Fibroblast of pulmonary artery (primary cell): ENCODE measurements around the gene CISD1.
"Not testable (repeated sequence)": the region's sequence is repeated elsewhere in the genome, so short reads cannot be mapped to it uniquely, and the experiment has no call there.

ENCODE experiments used
- DNase-seq: peaks from one replicate; pipeline ENCODE4 v3.0.0-alpha.2; 2010; ENCODE audit warnings: low read depth
- H3K4me3 ChIP-seq: replicated peaks from 2 replicates; pipeline ENCODE4 v1.5.1; 2011; ENCODE audit warnings: low read depth, mild to moderate bottlenecking, control low read depth, low read length, moderate library complexity
- TF ChIP-seq, protein P1 (sequence below): IDR thresholded peaks from 2 replicates; pipeline ENCODE4 v1.5.1; 2011; ENCODE audit warnings: mild to moderate bottlenecking, control low read depth, low read length, inconsistent platforms; ENCODE audit errors: missing control alignments

The CISD1 gene

DNA sequence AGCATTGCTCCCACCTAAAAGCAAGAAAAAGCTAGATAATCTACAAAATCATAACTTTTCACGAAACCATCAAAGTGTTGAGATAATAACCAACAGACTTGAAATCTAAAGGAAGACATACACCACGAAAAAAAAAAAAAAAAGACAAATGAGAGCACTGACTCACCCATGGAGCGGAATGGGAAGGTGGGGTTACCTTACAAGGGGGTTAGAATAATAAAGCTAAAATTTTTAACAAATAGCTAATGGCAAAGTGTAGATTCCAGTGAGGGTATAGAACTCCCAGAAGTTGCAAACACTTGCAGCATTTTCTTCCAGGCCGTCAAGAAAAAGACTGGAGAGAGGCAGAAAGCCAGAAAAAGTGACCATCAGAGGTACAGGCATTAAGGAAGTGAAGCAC, 28.4 kb upstream of the CISD1 start:
- TF ChIP-seq, protein P1, sequence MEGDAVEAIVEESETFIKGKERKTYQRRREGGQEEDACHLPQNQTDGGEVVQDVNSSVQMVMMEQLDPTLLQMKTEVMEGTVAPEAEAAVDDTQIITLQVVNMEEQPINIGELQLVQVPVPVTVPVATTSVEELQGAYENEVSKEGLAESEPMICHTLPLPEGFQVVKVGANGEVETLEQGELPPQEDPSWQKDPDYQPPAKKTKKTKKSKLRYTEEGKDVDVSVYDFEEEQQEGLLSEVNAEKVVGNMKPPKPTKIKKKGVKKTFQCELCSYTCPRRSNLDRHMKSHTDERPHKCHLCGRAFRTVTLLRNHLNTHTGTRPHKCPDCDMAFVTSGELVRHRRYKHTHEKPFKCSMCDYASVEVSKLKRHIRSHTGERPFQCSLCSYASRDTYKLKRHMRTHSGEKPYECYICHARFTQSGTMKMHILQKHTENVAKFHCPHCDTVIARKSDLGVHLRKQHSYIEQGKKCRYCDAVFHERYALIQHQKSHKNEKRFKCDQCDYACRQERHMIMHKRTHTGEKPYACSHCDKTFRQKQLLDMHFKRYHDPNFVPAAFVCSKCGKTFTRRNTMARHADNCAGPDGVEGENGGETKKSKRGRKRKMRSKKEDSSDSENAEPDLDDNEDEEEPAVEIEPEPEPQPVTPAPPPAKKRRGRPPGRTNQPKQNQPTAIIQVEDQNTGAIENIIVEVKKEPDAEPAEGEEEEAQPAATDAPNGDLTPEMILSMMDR: no peak
- peak; percentile 17 for DNase-seq
- H3K4me3 ChIP-seq: no peak overlapping the region

DNA sequence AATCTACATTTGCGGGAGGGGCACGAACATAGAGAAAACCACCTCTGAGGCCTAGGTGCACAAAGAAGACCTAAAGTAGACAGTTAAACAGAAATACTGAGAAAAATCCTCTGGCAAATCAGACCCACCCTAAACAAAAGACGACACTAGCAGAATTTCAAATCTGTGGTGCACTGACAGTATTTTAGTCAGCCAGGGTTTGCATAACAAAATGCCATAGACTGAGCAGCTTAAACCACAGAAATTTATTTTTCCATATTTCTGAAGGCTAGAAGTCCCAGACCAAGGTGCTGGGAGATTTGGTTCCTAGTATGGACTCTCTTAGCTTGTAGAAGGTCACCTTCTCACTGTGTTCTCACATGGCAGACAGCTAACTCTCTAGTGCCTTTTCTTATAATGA, 27.6 kb upstream of the CISD1 start:
- TF ChIP-seq, protein P1: no peak
- DNase-seq: peak; percentile 26
- no peak overlapping the region for H3K4me3 ChIP-seq

DNA sequence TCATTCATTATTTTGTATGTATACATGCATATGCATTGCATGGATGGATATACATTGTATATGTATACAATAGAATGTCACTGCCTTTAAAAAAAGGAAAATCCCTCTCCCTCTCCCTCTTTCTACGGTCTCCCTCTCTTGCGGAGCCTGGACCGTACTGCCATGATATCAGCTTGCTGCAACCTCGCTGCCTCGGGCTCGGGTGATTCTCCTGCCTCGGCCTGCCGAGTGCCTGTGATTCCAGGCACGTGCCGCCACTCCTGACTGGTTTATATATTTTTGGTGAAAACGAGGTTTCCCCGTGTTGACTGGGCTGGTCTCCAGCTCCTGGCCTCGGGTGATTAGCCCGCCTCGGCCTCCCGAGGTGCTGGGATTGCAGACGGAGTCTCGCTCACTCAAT, 25.7 kb upstream of the CISD1 start:
- TF ChIP-seq, protein P1: no peak
- H3K4me3 ChIP-seq: no peak overlapping the region
- DNase-seq: no peak

DNA sequence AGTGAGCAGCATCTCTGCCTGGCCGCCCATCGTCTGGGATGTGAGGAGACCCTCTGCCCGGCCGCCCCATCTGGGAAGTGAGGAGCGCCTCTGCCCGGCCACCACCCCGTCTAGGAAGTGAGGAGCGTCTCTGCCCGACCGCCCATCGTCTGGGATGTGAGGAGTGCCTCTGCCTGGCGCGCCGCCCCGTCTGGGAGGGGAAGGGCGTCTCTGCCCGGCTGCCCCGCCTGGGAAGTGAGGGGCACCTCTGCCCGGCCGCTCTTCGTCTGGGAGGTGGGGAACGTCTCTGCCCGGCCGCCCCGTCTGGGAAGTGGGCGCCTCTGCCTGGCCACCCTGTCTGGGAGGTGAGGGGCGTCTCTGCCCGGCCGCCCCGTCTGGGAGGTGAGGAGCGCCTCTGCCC, 25.2 kb upstream of the CISD1 start:
- H3K4me3 ChIP-seq, DNase-seq: not testable (repeated sequence)

DNA sequence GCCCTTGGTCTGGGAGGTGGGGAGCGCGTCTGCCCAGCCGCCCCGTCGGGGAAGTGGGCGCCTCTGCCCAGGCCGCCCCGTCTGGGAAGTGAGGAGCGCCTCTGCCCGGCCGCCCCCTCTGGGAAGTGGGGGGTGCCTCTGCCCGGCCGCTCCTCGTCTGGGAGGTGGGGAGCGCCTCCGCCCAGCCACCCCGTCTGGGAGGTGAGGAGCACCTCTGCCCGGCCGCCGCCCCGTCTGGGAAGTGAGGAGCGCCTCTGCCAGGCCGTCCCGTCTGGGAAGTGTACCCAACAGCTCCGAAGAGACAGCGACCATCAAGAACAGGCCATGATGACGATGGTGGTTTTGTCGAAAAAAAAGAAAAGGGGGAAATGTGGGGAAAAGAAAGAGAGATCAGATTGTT, 24.7 kb upstream of the CISD1 start:
- not testable (repeated sequence) for H3K4me3 ChIP-seq, DNase-seq

DNA sequence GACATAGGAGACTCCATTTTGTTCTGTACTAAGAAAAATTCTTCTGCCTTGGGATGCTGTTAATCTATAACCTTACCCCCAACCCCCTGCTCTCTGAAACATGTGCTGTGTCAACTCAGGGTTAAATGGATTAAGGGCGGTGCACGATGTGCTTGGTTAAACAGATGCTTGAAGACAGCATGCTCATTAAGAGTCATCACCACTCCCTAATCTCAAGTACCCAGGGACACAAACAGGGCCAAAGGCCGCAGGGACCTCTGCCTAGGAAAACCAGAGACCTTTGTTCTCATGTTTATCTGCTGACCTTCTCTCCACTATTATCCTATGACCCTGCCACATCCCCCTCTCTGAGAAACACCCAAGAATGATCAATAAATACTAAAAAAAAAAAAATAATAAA, 24.3 kb upstream of the CISD1 start:
- not testable (repeated sequence) for DNase-seq, H3K4me3 ChIP-seq

DNA sequence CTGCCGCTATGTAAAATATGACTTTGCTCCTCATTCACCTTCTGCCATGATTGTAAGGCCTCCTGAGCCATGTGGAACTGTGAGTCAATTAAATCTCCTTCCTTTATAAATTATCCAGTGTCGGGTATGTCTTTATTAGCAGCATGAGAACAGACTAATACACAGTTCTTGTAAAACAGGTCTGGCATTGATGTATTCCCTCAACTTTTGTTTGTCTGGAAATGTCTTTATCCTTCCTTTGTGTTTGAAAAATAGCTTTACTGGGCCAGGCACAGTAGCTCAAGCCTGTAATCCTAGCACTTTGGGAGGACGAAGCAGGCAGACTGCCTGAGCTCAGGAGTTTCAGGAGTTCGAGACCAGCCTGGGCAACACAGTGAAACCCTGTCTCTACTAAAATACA, 15.8 kb upstream of the CISD1 start:
- H3K4me3 ChIP-seq: no peak overlapping the region
- DNase-seq: no peak
- TF ChIP-seq, protein P1: no peak

DNA sequence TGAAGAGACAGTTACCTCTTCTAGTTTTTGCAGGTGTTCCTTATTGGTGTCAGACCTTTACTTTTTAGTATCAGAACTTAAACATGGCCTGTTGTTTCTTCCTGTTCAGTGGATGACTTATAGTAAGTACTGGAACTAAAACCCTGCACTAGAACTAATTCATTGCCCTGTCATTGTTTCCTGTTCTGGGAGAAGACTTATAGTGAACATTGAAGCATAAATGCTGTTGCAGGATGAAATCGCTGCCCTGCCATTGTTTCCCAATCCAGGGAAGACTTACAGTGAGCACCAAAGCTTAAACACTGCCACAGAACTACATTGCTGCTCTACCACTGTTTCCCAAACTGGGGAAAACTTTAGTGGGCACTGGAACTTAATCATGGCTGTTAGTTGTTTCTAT, 14.3 kb upstream of the CISD1 start:
- no peak for DNase-seq
- H3K4me3 ChIP-seq: no peak overlapping the region
- TF ChIP-seq, protein P1: no peak

DNA sequence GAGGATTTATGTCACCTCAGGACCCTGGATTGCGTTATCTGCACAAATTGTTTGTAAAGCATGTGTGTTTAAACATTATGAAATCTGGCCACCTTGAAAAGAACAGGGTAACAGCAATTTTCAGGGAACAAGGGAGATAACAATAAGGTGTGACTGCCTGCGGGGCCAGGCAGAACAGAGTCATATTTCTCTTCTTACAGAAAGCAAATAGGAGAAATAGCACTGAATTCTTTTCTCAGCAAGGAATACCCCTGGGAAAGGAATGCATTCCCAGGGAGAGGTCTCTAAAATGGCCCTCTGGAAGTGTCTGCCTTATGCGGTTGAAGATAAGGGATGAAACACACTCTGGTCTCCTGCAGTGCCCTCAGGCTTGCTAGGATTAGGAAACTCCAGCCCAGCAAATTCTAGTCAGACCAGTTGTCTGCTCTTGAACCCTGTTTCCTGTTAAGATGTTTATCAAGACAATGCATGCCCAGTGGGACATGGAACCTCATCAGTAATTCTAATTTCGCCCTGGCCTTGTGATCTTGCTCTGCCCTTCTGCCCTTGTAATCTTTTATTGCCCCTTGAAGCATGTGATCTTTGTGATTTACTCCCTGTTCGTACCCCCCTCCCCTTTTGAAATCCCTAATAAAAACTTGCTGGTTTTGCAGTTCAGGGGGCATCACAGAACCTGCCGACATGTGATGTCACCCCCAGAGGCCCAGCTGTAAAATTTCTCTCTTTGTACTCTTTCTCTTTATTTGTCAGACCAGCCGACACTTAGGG, 12.8 kb upstream of the CISD1 start:
- H3K4me3 ChIP-seq, DNase-seq: not testable (repeated sequence)
